Measurements from ENCODE around the gene RPS6KB2. TPM values are rescaled to one million over a fixed set of nuclear protein-coding genes. Genes with fewer than 3 reads are reported as not detected.

Gene RPS6KB2
- total RNA-seq, 1 experiment from 2014 or later, result 90.2 TPM

DNA sequence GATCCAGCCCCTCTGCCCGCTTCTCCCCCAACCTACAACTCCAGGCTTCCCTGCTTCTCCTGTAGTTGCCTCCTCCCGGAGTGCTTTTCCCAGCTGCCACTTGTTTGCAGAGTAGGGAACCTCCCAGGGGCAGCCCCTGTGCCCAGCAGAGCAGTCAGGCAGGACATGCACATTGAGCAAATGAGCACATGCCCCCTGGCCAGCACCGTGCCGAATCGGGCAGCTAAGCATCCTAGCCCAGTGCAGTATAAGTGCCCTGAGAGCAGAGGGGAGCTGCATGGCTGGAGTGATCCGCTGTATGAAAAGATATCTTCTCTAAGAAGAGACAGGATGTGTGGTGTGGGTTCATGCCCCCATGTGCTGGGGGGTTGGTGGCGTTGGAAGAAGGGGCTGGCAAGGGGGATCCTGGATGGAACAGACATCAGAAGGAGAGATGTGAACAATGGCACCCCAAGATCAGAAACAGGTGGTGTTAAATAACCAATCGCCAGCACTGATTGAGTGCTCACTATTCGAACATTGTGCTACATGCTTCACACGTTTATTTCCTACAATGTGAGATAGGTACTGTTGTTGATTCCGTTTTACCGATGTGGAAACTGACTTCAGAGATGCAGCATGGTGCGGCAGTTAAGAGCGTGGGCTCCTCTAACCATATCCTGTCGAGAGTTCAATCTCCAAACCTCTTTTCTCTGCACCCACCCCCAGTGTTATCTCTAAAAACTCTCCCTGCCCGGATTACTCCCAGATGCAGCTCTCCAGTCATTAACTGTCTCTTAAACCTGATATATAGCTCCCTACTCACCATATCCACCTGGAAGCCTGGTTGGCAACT, 55.8 kb downstream of the RPS6KB2 start:
- Histone ChIP-seq H3K4me3 (ENCODE audit: insufficient read depth, low read depth, low read length) (no peak overlapping the region; the same call in 1 of the 2 replicates), H3K27me3 (ENCODE audit: control insufficient read depth, insufficient read depth, low read length) (peaks cover 5% of the 10 kb centered on the region), H3K36me3 (replicated peaks; ENCODE audit: control insufficient read depth, insufficient read depth, low read length) (no peaks in the 10 kb centered on the region)
- no peak for DNase-seq

DNA sequence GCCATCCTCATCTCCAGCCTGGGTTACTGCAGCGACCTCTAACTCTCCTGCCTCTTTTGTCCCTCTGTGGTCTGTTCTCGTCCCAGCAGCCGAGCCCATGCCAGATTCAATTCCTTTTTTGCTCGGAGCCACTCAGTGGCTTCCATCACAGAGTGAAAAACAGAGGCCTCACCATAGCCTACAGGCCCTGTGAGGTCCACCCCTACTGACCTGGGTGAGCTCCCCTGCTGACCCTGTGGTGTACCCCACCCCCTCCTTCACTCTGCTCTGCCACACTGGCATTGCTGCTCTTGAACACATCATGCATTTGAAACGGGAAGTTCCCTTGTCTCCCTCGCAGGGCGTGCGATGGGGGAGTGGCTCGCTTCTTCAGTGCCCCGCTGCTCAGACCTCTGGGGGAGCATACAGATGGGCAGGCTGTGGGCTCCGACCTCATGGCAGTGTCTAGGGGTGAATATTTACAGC, 56.6 kb downstream of the RPS6KB2 start:
- Histone ChIP-seq H3K36me3 (replicated peaks; ENCODE audit: control insufficient read depth, insufficient read depth, low read length) (no peaks in the 10 kb centered on the region), H3K27me3 (ENCODE audit: control insufficient read depth, insufficient read depth, low read length) (peaks cover 5% of the 10 kb centered on the region), H3K4me3 (ENCODE audit: insufficient read depth, low read depth, low read length) (no peak overlapping the region)
- no peak for DNase-seq

Other genes starting within 250 kb of the RPS6KB2 start
- 73.8 and 82.1 TPM in 2 replicates for gene GRK2, start 162.0 kb upstream of the RPS6KB2 start, total RNA-seq (2014; rRNA removed; shearing (Covaris generic))
- gene ANKRD13D, start 139.2 kb upstream of the RPS6KB2 start, total RNA-seq (2014; rRNA removed; shearing (Covaris generic)), result 29.1 and 32.2 TPM in 2 replicates
- 23.6 and 30.2 TPM in 2 replicates for gene SSH3, start 125.0 kb upstream of the RPS6KB2 start, total RNA-seq (2014; rRNA removed; shearing (Covaris generic))
- gene POLD4, start 74.9 kb upstream of the RPS6KB2 start, total RNA-seq (2014; rRNA removed; shearing (Covaris generic)), result 49.8 and 53.9 TPM in 2 replicates
- 3.7 and 4.4 TPM in 2 replicates for gene CLCF1, start 54.9 kb upstream of the RPS6KB2 start, total RNA-seq (2014; rRNA removed; shearing (Covaris generic))
- gene RAD9A, start 36.5 kb upstream of the RPS6KB2 start, total RNA-seq (2014; rRNA removed; shearing (Covaris generic)), result 20.2 and 27.0 TPM in 2 replicates
- 246 and 314 TPM in 2 replicates for gene PPP1CA, start 26.6 kb upstream of the RPS6KB2 start, total RNA-seq (2014; rRNA removed; shearing (Covaris generic))
- 0.44 and 0.52 TPM in 2 replicates for gene TBC1D10C, start 24.4 kb upstream of the RPS6KB2 start, total RNA-seq (2014; rRNA removed; shearing (Covaris generic))
- gene CARNS1, start 12.8 kb upstream of the RPS6KB2 start, total RNA-seq (2014; rRNA removed; shearing (Covaris generic)), result 0.07 and 0.17 TPM in 2 replicates
- 0.74 and 2.6 TPM in 2 replicates for gene PTPRCAP, start 9.2 kb downstream of the RPS6KB2 start, total RNA-seq (2014; rRNA removed; shearing (Covaris generic))
- 116 and 134 TPM in 2 replicates for gene CORO1B, start 15.0 kb downstream of the RPS6KB2 start, total RNA-seq (2014; rRNA removed; shearing (Covaris generic))
- gene GPR152, start 24.2 kb downstream of the RPS6KB2 start, total RNA-seq (2014; rRNA removed; shearing (Covaris generic)), result not detected in 2 replicates
- gene CABP4, start 26.9 kb downstream of the RPS6KB2 start, total RNA-seq (2014; rRNA removed; shearing (Covaris generic)), result not detected in 2 replicates
- 34.9 and 51.7 TPM in 2 replicates for gene TMEM134, start 40.8 kb downstream of the RPS6KB2 start, total RNA-seq (2014; rRNA removed; shearing (Covaris generic))
- gene AIP, start 54.5 kb downstream of the RPS6KB2 start, total RNA-seq (2014; rRNA removed; shearing (Covaris generic)), result 40.8 and 51.2 TPM in 2 replicates
- gene PITPNM1, start 76.9 kb downstream of the RPS6KB2 start, total RNA-seq (2014; rRNA removed; shearing (Covaris generic)), result 36.9 and 37.5 TPM in 2 replicates
- 28.6 and 38.1 TPM in 2 replicates for gene CDK2AP2, start 79.7 kb downstream of the RPS6KB2 start, total RNA-seq (2014; rRNA removed; shearing (Covaris generic))
- gene CABP2, start 95.0 kb downstream of the RPS6KB2 start, total RNA-seq (2014; rRNA removed; shearing (Covaris generic)), result not detected in 2 replicates
- 2,691 and 2,979 TPM in 2 replicates for gene GSTP1, start 155.3 kb downstream of the RPS6KB2 start, total RNA-seq (2014; rRNA removed; shearing (Covaris generic))
- 302 and 350 TPM in 2 replicates for gene NDUFV1, start 178.4 kb downstream of the RPS6KB2 start, total RNA-seq (2014; rRNA removed; shearing (Covaris generic))
- gene NUDT8, start 201.4 kb downstream of the RPS6KB2 start, total RNA-seq (2014; rRNA removed; shearing (Covaris generic)), result 8.1 and 8.7 TPM in 2 replicates
- 0.07 TPM in 1 of 2 replicates, not detected in the other for gene TBX10, start 211.3 kb downstream of the RPS6KB2 start, total RNA-seq (2014; rRNA removed; shearing (Covaris generic))
- not detected in 2 replicates for gene ACY3, start 222.2 kb downstream of the RPS6KB2 start, total RNA-seq (2014; rRNA removed; shearing (Covaris generic))
- gene ALDH3B2, start 246.1 kb downstream of the RPS6KB2 start, total RNA-seq (2014; rRNA removed; shearing (Covaris generic)), result not detected in 2 replicates

Data from H7 (cell line).